OCI-LY3 (cell line): ENCODE results near the gene KRTAP5-5.

ENCODE experiments used
- EZH2phosphoT487 ChIP-seq: fragments of 200-600 bp; shearing (Covaris generic); IDR thresholded peaks from 2 replicates; pipeline ENCODE4 v1.6.1; 2018; ENCODE audit warnings: antibody characterized with exemption, mixed run types, low read depth
- TF ChIP-seq, protein P1 (sequence below): fragments of 200-600, 300-600 bp; sonication (generic); IDR thresholded peaks from 2 replicates; pipeline ENCODE4 v1.5.1; 2014; ENCODE audit warnings: antibody characterized with exemption, low read length, low read depth

DNA sequence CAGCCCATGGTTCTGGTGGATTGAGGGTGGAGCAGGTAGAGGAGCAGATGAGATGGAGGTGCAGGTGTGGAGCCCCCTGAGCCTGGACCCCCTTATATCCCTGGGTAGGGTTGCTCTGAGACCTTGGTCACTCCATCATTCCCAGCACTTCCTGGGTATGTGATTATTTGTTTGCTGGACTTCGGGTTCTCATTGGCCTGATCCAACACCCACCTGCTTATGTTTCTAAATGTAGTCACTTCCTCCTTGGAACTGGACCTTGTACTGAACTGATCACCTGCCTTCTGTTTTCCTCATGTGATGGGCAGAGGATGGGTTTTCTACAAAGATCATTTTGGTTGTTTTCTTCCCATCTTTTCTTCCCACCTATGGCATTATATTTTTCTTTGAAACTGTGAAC is 7.5 kb upstream of the KRTAP5-5 start, which contains the start of gene KRTAP5-4:
- TF ChIP-seq, protein P1, sequence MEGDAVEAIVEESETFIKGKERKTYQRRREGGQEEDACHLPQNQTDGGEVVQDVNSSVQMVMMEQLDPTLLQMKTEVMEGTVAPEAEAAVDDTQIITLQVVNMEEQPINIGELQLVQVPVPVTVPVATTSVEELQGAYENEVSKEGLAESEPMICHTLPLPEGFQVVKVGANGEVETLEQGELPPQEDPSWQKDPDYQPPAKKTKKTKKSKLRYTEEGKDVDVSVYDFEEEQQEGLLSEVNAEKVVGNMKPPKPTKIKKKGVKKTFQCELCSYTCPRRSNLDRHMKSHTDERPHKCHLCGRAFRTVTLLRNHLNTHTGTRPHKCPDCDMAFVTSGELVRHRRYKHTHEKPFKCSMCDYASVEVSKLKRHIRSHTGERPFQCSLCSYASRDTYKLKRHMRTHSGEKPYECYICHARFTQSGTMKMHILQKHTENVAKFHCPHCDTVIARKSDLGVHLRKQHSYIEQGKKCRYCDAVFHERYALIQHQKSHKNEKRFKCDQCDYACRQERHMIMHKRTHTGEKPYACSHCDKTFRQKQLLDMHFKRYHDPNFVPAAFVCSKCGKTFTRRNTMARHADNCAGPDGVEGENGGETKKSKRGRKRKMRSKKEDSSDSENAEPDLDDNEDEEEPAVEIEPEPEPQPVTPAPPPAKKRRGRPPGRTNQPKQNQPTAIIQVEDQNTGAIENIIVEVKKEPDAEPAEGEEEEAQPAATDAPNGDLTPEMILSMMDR, result no peak
- TF ChIP-seq EZH2phosphoT487, result no peak
